Endometrium (tissue), 2 donors: ENCODE measurements around the gene ENTR1.

ENCODE experiments used
- FAIRE-seq: peaks from 2 replicates; lab custom pipeline; 2012; peaks lifted over from hg19 to GRCh38; lab: Jason Lieb, UNC
- donor health status: control.
- donor health status: control.

Gene ENTR1

GRCh38 chr9:136410500-136411287 lies at the start of gene ENTR1, which contains the start of gene PMPCA:
Gene ENTR1, minus strand, starts transcription at chr9:136410614. Its CDS starts 217 bp downstream, at chr9:136410397.
Gene PMPCA, plus strand, starts transcription at chr9:136410658. Its CDS starts 11 bp downstream, at chr9:136410669.
- FAIRE-seq = no peak

GRCh38 chr9:136459425-136459824 lies 49.0 kb upstream of the ENTR1 start:
- FAIRE-seq = no peak

- FAIRE-seq = no peak
Measured at GRCh38 chr9:136457326-136457725, 46.9 kb upstream of the ENTR1 start.

- FAIRE-seq = no peak
Measured at GRCh38 chr9:136456258-136456657, 45.8 kb upstream of the ENTR1 start.

GRCh38 chr9:136455043-136456002 lies 44.9 kb upstream of the ENTR1 start:
- FAIRE-seq = no peak

- FAIRE-seq = no peak
Measured at GRCh38 chr9:136454026-136454796, 43.8 kb upstream of the ENTR1 start.

GRCh38 chr9:136453326-136453725 lies 42.9 kb upstream of the ENTR1 start:
- no peak for FAIRE-seq

GRCh38 chr9:136451221-136451877 lies 40.9 kb upstream of the ENTR1 start:
- FAIRE-seq = no peak

GRCh38 chr9:136448655-136449054 lies 38.2 kb upstream of the ENTR1 start:
- FAIRE-seq = no peak

- FAIRE-seq = no peak
Measured at GRCh38 chr9:136447173-136447778, 36.9 kb upstream of the ENTR1 start.

- FAIRE-seq = no peak
Measured at GRCh38 chr9:136445799-136446198, 35.4 kb upstream of the ENTR1 start.

GRCh38 chr9:136444102-136444501 lies 33.7 kb upstream of the ENTR1 start:
- FAIRE-seq = no peak

GRCh38 chr9:136443687-136444086 lies 33.3 kb upstream of the ENTR1 start:
- FAIRE-seq = no peak

- FAIRE-seq = no peak
Measured at GRCh38 chr9:136443087-136443486, 32.7 kb upstream of the ENTR1 start.

GRCh38 chr9:136442265-136442664 lies 31.9 kb upstream of the ENTR1 start:
- no peak for FAIRE-seq

GRCh38 chr9:136441681-136442245 lies 31.3 kb upstream of the ENTR1 start:
- FAIRE-seq = no peak

- FAIRE-seq = no peak
Measured at GRCh38 chr9:136441191-136441680, 30.8 kb upstream of the ENTR1 start.

- FAIRE-seq = no peak
Measured at GRCh38 chr9:136439481-136440408, 29.3 kb upstream of the ENTR1 start, which contains the start of gene INPP5E. Gene INPP5E, minus strand, starts transcription at chr9:136439845. Its CDS starts 426 bp downstream, at chr9:136439419.
